Stimulated activated CD4-positive, alpha-beta T cell treated with anti-CD3 and anti-CD28 coated beads, Interleukin-2, amount 100 ng/mL, for 4 hours (primary cell): ENCODE data around the gene S100A14.
"Not testable (repeated sequence)": the region's sequence is repeated elsewhere in the genome, so short reads cannot be mapped to it uniquely, and the experiment has no call there.

Experiments used
- DNase-seq: peaks from one replicate; pipeline ENCODE4 v3.0.0-alpha.2; 2020; ENCODE audit warnings: low read depth

The S100A14 gene

DNA sequence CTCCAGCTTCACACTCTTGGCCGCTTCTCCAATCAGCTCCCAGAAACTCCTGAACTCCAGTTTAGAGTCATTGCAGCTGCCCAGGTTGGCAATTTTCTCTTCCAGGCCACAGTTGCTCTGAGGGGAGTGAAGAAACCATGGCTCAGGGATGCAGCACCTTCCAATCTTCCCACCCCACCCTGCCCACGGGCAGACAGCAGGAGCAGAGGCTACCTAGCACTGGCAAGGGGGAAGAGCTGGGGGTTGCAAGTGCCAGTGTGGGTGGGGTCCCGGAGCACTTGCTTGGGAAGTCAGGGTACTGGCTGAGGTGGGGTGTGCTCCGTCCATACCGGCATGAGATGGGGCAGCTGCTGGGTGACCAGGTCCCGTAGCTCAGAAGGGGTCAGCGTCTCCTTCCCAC, 1.2 kb downstream of the S100A14 start:
- DNase-seq, result no peak

DNA sequence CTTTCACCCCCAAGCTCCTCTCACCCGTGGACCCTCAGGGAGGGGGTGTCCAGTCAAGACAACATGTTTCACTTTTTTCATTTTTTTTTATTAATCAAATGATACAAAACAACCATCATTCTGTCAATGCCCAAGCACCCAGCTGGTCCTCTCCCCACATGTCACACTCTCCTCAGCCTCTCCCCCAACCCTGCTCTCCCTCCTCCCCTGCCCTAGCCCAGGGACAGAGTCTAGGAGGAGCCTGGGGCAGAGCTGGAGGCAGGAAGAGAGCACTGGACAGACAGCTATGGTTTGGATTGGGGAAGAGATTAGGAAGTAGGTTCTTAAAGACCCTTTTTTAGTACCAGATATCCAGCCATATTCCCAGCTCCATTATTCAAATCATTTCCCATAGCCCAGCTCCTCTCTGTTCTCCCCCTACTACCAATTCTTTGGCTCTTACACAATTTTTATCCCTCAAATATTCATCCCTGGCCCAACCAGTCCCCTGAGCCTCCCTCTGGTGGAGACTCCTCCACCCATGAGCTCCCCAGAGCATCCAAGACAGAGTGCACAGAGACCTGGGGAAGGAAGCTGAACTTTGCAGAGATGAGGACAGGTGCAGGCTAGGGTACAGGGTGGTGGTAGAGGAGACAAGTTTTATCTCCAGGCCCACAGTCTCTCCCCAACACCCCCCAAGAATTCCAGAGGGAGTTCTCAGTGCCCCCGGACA, 1.8 kb downstream of the S100A14 start:
- DNase-seq, result no peak

DNA sequence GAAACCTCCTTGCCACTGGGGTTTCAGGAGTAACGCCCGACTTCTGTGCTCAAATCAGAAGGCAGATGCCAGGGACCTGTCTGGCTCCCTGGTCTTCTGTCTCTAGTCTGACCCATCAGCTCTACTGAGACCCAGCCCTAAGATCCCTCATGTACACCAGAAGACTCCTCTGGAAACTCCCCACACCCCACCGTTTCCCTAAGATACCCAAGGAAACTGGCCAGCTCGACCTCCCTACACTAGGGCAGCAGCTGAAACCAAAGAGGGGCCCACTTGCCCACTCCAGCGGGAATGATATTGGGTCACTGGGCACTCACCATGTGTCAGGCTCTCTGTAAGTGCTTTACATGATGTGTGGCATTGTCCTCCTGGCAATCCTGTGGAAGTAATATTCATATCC, 2.7 kb downstream of the S100A14 start:
- no peak for DNase-seq

DNA sequence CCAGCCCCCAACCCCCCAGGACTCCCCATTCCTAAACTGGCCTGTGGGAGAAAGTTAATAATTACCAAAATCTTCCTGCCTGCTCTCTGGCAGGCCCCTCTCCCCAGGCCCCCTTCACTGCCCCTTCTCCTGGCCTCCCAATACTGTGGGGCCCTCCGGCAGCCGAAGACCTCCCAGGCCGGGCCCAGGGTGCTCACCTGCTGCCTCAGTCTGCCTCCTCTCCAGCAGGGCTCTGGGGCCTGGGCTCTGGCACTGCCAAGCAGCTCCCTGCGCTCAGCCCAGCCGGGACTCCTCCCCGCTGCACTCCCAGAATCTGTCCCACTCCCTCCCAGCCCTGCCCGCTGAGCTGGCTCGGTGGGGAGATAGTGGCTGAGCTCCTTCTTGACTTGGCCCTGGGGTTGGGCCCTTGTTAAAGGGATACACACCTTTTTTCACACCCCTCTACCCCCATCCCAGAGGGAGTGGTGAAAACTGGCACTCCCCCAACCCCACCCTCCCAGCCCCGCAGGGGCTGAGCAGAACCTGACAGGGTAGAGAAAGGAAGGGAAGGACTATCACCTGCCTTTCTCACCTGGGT, 3.3 kb downstream of the S100A14 start, which contains the start of gene S100A16:
Gene S100A16, minus strand, starts transcription at position 383 of the 577 bp plus-strand sequence. CDS start 4,986 bp downstream, outside the sequence.
- DNase-seq, result no peak

DNA sequence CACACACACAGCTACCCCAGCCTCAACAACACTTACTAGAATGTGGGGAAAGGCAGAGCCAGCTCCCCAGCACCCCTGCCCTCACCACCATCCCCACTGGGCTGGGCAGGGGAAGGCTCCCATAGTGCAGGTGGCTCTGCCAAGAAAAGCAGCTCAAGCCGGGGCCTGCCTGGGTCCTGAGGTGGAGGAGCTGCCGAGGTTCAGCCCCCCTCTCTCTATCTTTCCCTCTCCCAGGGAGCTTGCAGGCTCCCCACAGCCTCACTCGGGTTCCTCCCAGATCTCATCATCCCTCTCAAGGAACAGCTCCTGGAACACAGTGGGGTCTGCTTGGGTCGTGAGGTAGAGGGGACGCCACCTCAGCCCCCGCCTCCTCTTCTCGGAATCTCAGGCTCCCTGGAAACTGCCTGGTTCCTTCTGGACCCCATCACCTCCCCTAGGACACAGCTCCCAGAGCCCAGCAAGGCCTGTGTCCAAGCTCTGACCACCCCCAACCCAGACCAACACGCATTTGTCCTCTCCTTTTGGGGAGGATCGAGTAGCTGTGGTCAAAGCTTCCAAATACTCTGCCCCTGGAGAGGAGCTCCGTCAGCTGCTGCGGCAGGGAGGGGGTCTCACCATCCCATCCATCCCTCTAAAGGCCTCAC, 3.9 kb downstream of the S100A14 start:
- no peak for DNase-seq

DNA sequence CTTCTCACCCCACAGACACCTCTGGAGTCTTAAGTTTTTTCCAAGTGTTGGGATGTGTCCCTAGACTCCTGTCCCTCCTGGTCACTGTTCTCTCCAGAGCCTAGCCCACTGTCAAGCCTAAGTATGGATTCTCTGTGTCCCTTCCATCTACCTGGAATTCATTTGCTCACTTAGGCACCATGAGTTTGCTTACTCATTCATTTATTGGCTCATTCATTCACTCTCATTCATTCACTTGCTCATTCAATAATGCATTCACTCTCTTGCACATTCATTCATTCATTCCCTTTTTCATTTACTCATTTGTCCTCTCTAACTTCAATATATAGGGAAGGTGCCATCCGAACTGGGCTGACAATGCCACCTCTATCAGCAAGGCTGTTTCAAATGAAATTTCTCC, 4.8 kb downstream of the S100A14 start:
- DNase-seq, result no peak

DNA sequence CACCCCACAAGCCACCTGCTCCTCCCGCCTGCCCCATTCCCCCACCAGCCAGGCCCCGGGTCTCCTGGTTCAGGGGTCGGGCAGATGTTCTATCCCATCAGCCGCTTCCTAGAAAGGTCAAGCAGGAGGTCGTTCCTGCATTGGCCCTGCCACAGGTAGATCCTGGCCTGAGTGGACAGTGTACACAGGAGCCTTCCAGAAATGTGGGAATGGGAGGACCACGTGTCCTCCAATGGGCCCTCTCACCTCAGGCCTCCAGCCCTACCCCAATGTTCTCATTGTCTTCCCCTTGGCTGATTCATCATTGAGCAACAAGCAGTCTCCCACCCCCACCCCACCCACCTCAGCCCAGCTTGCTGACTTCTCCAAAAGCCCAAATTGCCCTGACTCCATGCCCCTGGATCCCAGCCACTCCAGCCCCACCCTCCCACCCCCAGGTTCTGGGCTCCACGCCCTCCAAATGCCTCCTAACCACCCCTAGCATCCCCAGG, 5.3 kb downstream of the S100A14 start:
- DNase-seq, result no peak

DNA sequence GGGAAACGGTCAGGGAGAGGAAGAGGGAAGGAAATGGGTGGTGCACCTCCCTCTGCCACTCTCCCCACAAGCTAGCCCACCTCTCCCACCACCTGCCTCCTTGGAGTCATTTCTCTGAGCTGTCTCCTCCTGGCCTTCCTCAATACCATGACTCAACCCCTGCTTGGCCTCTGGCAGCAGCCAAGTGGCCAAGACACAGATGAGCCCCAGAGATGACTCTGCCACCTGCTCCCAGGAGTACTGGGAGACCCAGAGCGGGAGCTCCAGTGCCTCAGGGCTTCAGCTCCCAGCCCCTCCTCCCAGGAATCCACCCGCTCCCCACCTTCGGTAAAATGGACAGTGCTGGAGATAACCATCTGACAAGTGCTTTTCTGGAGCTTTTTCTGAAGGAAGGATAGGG, 5.8 kb downstream of the S100A14 start:
- no peak for DNase-seq

DNA sequence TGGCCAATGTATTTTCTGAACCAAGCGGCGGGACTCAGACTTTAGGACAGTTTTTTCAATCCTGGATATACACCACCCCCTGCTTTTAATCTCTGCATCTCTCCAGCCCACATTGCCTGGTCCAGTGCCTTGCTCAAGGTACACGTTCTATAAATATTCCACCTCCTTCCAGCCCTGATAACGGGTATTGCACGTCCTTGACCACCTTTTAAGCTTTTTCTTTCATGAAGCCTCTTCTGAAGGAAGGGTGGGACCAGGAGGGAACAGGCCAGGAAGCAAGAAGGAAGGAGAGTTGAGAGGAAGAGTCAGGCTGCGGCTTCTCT, 6.6 kb downstream of the S100A14 start:
- no peak for DNase-seq

DNA sequence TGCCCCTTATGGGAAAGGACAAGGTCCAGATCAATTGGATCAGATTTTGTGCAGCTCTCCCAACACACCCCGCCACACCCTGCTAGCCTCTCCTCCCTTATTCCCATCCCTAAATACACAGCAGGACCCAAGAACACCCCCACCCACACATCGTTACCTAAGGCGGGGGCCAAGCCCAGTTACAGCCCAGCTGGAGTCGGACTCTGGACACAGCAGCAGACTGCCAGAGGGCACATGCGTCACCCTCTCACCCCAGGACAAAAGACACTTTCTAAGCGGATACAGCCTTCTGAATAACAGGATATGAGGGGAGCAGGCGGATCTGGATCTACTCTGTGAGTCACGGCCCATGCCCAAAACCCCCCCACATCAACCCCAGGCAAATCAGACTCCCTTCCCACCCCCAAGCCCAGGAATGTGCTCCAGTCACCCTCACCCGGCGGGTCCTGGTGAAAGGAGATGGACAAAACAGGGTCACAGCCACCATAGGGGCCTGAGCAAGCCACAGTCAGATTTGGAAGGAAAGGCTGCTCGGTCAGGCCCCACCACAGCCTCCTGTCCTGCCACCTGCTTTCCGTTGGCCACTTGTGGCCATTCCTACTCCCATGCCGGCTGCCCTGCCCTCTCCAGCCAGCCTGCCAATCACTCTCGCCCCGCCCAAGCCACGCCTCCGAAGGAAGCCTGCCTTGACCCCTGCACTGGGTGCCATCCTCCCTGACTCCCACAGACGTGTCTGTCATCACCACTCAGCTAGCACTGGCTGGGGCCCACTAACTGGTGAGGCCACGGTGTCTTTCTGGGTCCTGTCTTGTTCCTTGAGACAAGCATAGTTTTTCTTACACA, 7.2 kb downstream of the S100A14 start:
- no peak for DNase-seq

DNA sequence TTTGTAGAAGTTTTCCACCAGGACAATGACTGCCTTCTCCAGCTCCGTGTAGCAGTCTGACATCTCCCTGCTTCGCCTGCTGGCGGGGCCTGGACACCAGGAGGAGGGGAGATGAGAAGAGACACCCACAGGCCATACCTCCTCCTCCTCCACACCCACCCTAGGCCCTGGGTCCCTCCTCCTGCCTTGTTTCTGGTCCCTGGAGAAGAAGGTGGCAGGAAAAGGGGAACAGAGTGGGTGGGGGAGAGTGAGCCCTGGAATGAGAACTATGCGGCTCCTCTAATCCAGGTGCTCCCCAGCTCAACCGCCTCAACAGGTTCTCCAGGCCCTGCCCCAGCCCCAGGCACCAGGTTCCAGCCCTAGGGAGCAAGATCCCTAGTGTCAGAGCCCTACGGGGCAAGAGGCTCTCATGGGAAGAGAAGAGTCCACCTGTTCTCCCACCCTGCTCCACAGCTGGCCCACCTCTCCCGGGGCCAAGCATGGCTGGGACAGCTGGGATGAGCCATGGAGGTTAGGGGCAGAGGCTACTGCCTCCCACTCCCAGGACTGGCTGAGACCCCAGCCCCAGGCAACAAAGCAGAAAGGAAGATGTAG, 7.9 kb downstream of the S100A14 start:
- DNase-seq, result no peak

DNA sequence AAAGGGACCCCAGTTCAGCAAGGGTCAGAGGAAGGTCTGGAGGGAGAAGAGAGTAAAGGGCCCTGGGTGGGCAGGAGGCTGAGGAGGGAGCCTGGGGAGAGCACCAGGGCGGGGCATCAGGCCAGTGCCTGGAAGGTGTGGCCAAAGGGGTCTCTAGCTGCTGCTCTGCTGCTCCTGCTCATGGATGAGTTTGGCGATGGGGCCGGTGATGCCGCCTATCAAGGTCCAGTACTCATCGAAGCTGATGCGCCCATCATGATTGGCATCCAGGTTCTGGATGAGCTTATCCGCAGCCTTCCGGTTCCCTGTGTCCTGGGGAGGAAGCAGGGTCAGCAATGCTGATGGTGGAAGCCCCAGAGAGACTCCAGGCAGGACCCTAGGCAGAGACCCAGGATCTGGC, 8.7 kb downstream of the S100A14 start:
- no peak for DNase-seq

DNA sequence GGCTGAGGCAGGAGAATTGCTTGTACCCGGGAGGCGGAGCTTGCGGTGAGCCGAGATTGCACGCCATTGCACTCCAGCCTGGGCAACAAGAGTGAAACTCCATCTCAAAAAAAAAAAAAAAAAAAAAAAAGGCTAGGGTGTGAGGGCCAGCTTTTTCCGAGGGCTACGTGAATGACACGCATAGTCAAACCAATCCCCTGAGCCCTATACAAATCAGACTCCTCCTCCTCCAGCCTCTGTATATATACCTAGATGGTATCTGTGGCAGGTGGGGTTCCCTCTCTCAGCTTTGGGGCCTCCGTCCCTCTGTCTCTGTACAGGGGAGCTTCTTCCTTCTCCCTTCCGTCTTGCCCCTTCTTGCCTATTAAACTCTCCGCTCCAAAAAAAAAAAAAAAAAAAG, 9.9 kb downstream of the S100A14 start:
- no peak for DNase-seq

DNA sequence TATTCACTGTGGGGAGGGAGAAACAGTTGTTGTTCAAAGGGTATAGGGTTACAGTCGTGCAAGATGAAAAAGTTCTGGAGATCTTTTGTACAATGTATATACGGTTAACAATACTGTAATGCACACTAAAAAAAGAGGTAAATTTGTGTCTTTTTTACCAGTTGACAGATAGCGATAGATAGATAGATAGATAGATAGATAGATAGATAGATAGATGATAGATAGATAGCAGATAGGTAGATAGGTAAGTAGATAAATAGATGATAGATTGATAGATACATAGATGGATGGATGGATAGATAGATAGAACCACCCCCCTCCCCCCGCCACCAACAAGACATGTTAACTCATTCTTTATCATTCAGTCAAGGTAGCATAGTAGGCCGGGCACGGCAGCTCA, 13.4 kb downstream of the S100A14 start:
- DNase-seq, result no peak

DNA sequence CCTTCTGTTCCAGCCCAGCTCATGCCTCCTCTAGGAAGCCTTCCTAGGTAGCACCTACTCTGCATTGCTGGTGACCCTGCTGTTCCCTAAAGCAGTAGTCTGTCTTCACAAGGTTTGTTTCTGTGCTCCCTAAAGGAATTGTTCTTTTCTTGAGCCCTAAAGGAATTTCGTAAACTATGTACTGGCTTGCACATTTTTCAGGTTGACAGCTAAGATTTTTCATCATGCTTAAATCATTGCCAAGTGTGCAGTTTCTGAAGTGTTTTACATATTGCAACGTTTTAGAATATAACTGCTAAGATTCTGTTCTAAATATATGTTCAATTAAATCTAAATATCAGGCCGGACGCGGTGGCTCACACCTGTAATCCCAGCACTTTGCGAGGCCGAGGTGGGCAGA, 16.3 kb downstream of the S100A14 start:
- no peak for DNase-seq

DNA sequence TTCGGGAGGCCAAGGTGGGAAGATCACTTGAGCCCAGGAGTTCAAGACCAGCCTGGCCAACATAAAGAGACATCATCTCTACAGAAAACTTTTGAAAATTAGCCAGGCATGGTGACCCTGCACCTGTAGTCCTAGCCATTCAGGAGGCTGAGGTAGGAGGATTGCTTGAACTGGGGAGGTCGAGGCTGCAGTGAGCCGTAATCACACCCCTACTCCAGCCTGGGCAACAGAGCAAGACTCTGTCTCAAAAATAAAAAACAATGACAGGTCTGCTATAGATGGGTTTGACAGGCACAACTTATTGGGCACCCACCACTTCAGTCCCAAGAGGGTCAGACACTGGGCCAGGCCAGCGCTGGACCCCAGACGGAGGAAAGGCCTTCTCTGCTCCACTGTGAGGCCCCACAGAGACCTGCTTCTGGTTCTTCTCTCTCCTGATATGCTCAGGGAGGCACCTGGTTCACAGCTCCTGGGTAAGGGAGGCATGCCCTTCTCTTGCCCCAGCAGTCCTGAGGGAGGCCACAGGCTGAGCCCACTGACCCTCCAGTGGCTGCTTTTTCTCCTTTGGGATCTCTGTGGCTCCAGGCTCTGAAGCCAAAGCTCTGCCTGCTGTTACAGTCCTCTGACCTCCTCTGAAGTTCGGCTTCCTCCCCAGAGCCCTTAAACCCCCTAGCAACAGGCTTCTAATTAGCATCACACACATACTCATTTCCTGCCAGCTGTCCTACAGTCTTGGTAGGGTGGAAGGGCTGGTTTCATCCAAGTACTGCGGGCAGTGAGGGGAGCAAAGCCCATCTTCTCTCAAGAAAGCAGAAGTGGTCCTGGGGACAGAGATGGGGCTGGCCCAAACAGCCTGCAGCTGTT, 17.6 kb downstream of the S100A14 start:
- DNase-seq, result no peak

DNA sequence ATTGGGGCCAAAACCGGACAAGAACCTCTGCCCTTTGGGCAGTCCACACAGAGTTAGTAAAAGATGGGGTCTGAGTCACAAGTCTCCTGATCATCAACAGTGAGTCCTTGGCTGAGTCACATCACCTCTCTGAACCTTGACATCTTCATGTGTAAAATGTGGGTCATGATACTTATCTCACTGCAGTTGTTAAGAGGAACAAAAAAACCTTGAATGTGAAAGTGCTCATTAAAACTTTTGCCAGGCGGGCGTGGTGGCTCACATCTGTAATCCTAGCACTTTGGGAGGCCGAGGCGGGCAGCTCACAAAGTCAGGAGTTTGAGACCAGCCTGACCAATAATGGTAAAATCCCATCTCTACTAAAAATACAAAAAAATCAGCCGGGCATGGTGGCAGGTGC, 18.9 kb downstream of the S100A14 start:
- DNase-seq, result no peak

DNA sequence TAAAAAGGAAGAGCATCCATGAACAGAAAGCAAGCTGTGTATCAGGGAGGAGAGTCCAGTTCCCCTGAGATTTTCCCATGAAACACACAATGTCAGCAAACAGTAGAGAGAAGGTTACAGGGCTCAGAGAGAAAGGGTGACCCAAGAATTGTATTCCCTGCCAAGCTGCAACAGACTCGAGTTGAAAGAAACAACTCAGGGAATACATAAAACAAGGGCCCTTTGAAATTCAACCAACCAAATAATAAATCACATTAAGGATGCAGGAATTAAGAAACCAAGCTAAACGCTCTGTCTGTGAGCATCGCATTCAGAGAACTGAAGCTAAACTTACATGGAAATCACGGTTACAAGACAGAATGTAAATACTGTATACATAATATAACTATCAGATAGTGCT, 23.4 kb downstream of the S100A14 start:
- no peak for DNase-seq

DNA sequence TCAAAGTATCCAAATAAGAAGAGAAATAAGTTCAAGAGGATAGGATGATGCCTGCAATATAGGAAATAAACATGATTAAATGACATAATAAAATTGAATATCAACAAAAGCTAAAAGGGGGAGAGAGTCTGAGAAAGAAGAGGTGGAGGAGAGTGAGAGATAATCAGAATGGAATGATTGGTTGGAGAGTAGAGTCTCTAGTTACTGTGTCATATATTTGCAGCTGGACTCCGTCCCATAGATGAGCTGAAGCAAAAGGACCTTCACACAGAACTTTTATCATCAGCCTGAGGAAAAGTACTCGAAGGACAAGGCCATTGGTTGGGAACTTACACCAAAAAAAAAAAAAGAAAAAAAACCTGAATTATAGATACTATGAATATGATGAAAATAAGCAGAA, 27.6 kb downstream of the S100A14 start:
- DNase-seq, result no peak

DNA sequence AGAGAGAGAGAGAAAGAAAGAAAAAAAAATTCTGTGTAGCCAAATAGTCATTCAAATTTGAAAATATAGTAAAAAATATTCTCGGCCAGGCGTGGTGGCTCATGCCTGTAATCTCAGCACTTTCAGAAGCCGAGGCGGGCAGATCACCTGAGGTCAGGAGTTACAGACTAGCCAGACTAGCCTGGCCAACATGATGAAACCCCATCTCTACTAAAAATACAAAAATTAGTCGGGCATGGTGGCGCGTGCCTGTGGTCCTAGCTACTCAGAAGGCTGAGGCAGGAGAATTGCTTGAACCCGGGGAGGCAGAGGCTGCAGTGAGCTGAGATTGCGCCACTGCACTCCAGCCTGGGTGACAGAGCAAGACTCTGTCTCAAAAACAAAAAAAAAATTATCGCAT, 28.1 kb downstream of the S100A14 start:
- DNase-seq, result not testable (repeated sequence)

DNA sequence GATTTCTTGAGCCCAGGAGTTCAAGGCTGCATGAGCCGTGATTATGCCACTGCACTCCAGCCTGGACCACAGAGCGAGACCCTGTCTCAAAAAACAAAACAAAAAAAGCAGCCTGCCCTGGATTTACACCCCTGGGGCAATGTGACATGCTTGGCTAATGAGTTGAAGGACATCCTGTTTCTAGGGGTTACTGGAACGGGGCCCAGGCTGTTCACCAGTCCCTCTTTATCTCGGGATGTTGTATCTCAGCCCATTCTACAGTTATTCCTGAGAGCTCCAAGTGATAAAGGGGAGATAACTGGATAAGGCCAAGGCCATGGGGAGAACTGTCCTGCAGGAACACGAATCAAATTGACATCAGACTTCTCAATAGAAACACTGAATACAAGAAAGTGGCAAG, 28.8 kb downstream of the S100A14 start:
- DNase-seq, result no peak
